Measurements from ENCODE around the gene YDJC. TPM values are rescaled to one million over a fixed set of nuclear protein-coding genes. Genes with fewer than 3 reads are reported as not detected.
"Not testable (repeated sequence)": the region's sequence is repeated elsewhere in the genome, so short reads cannot be mapped to it uniquely, and the experiment has no call there.

YDJC gene
- total RNA-seq, 1 donor from 2014 or later, result 7.7 TPM

GRCh38 chr22:21612858-21613257, 17.0 kb downstream of the YDJC start:
- no peak for DNase-seq (ENCODE audit: low spot score in 2 of 2)
- FAIRE-seq, result no peak

GRCh38 chr22:21611210-21611977, 18.4 kb downstream of the YDJC start:
- no peak for DNase-seq (ENCODE audit: low spot score in 2 of 2)
- FAIRE-seq, result no peak

GRCh38 chr22:21609556-21610157, 20.2 kb downstream of the YDJC start:
- not testable (repeated sequence) for FAIRE-seq; DNase-seq (ENCODE audit: low spot score in 2 of 2)

GRCh38 chr22:21606775-21607174, 23.0 kb downstream of the YDJC start:
- FAIRE-seq (no peak), DNase-seq (ENCODE audit: low spot score in 2 of 2) (no peak)

GRCh38 chr22:21605887-21606564, 23.8 kb downstream of the YDJC start:
- DNase-seq (ENCODE audit: low spot score in 2 of 2) (no peak), FAIRE-seq (no peak)

GRCh38 chr22:21603973-21604372, 25.8 kb downstream of the YDJC start:
- FAIRE-seq, result no peak
- DNase-seq (ENCODE audit: low spot score in 2 of 2), result no peak

- FAIRE-seq (no peak), DNase-seq (ENCODE audit: low spot score in 2 of 2) (no peak)
Observed at GRCh38 chr22:21602579-21602978, 27.2 kb downstream of the YDJC start.

GRCh38 chr22:21599053-21599893, 30.5 kb downstream of the YDJC start:
- no peak for FAIRE-seq
- DNase-seq (ENCODE audit: low spot score in 2 of 2), result no peak

- no peak for DNase-seq (ENCODE audit: low spot score in 2 of 2)
- no peak for FAIRE-seq
Observed at GRCh38 chr22:21598302-21598701, 31.5 kb downstream of the YDJC start.

- DNase-seq (ENCODE audit: low spot score in 2 of 2); FAIRE-seq: not testable (repeated sequence)
Observed at GRCh38 chr22:21596356-21597135, 33.3 kb downstream of the YDJC start.

- no peak for FAIRE-seq
Observed at GRCh38 chr22:21594865-21595452, 34.9 kb downstream of the YDJC start.

GRCh38 chr22:21593406-21594232, 36.2 kb downstream of the YDJC start:
- no peak for FAIRE-seq
- no peak for DNase-seq (ENCODE audit: low spot score in 2 of 2)

More at GRCh38 chr22:21594865-21595452, 34.9 kb downstream of the YDJC start:
- no peak for DNase-seq (ENCODE audit: low spot score in 2 of 2)

GRCh38 chr22:21592422-21592821, 37.4 kb downstream of the YDJC start:
- FAIRE-seq (no peak), DNase-seq (ENCODE audit: low spot score in 2 of 2) (no peak)

GRCh38 chr22:21591695-21592094, 38.1 kb downstream of the YDJC start:
- FAIRE-seq (no peak), DNase-seq (ENCODE audit: low spot score in 2 of 2) (no peak)

GRCh38 chr22:21590809-21591641, 38.8 kb downstream of the YDJC start:
- FAIRE-seq, result no peak
- DNase-seq (ENCODE audit: low spot score in 2 of 2), result peak in 1 of 2 donors; percentile 29

- DNase-seq (ENCODE audit: low spot score in 2 of 2) (no peak), FAIRE-seq (no peak)
Observed at GRCh38 chr22:21589396-21589795, 40.4 kb downstream of the YDJC start.

- FAIRE-seq (no peak), DNase-seq (ENCODE audit: low spot score in 2 of 2) (peak in 1 of 2 donors; percentile 44)
Observed at GRCh38 chr22:21587803-21588611, 41.8 kb downstream of the YDJC start.

Data from frontal cortex (tissue), 4 donors.